ENCODE results near the gene RTN4R. TPM values are rescaled to one million over a fixed set of nuclear protein-coding genes. Genes with fewer than 3 reads are reported as not detected.

RTN4R gene
- total and polyA plus RNA-seq, 2 of the 8 experiments (the other 6 are each of a cell fraction or from before 2014, with no cell fraction given) = 21.8 to 41.3 TPM

DNA sequence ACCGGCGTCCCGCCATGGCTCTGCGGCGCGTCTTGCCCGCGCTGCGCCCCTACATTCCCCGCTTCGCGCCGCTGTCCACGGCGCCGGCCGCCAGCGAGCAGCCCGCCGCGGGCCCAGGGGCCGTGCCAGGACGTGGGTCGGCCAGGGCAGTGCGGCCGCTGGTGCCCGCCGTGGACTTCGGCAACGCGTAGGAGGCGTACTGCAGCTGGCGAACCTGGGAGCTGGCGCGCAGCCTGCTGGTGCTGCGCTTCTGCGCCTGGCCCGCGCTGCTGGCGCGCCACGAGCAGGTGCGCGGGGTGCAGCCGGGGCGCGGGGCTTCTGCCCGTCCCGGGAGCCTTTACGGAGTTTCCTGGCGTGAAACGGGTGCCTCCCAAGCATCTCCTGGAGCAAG, 31.6 kb upstream of the RTN4R start (continued):
- TF ChIP-seq RFX5 (IDR thresholded peaks at IDR 0.05; ENCODE audit: borderline replicate concordance, low read depth, low read length) (no peak), POLR2A (IDR thresholded peaks at IDR 0.05; ENCODE audit: control extremely low read depth in 1 of 2, low read depth in 2 of 2, low read length in 2 of 2) (no peak), SAP30 (IDR thresholded peaks at IDR 0.05; ENCODE audit: insufficient read depth, insufficient replicate concordance, low read length) (no peak), JUND (IDR thresholded peaks at IDR 0.05; ENCODE audit: low read length) (no peak), POU5F1 (IDR thresholded peaks at IDR 0.05; ENCODE audit: low read depth, low read length) (no peak), CTCF (IDR thresholded peaks at IDR 0.05; ENCODE audit: control extremely low read depth in 1 of 3, insufficient read depth in 1 of 3, low read depth in 1 of 3, low read length in 3 of 3) (no peak)
- TF ChIP-seq, protein P1, sequence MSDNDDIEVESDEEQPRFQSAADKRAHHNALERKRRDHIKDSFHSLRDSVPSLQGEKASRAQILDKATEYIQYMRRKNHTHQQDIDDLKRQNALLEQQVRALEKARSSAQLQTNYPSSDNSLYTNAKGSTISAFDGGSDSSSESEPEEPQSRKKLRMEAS (IDR thresholded peaks at IDR 0.05) = peak; percentile 22; the same call in 1 of the 2 replicates

Data from H1 (cell line).